Heart right ventricle (tissue), 16 donors: ENCODE measurements around the gene SRCAP. TPM values are rescaled to one million over a fixed set of nuclear protein-coding genes. Genes with fewer than 3 reads are reported as not detected.

Source experiments
- ATAC-seq, 8 donors: fragments of 200-7000 bp; cut with Tn5 transposase; one replicate each; pipeline ENCODE4 v1.9.1; 2020; ENCODE audit warnings: mild to moderate bottlenecking in 8 of 8, moderate library complexity in 8 of 8, moderate number of reproducible peaks in 1 of 8
- DNase-seq, 2 donors: peaks; one replicate each; pipeline ENCODE4 v3.0.0-alpha.2; 2020
- H3K27ac ChIP-seq, 10 donors: fragments of 200-600 bp; sonication (generic) in 2 of 10; one replicate each; pipeline versions ENCODE4 v1.5.0 to v1.8.0; 2020 to 2022; ENCODE audit warnings: mild to moderate bottlenecking in 3 of 10
- H3K27me3 ChIP-seq, 7 donors: fragments of 200-600 bp; one replicate each; pipeline ENCODE4 v1.8.0; 2021 to 2022; ENCODE audit warnings: mild to moderate bottlenecking in 2 of 7
- H3K36me3 ChIP-seq, 9 donors: fragments of 200-600 bp; sonication (generic) in 1 of 9; one replicate each; pipeline versions ENCODE4 v1.5.0 to v1.8.0; 2020 to 2022; ENCODE audit warnings: mild to moderate bottlenecking in 2 of 9
- H3K4me1 ChIP-seq, 9 donors: fragments of 200-600 bp; sonication (generic) in 1 of 9; one replicate each; pipeline versions ENCODE4 v1.5.0 to v1.8.0; 2020 to 2022; ENCODE audit warnings: mild to moderate bottlenecking in 4 of 9
- H3K4me3 ChIP-seq, 10 donors: fragments of 200-600 bp; sonication (generic) in 2 of 10; one replicate each; pipeline versions ENCODE4 v1.5.0 to v1.8.0; 2020 to 2022; ENCODE audit warnings: mild to moderate bottlenecking in 7 of 10, moderate library complexity in 2 of 10
- H3K9me3 ChIP-seq, 11 donors: fragments of 200-600 bp in 10 of 11; sonication (generic) in 2 of 11; one replicate each; pipeline versions ENCODE4 v1.5.0 to v1.8.0; 2013 to 2022; ENCODE audit warnings: mild to moderate bottlenecking in 2 of 11, control low read depth in 1 of 11, moderate library complexity in 1 of 11
- CTCF ChIP-seq, 9 donors: fragments of 200-600 bp; sonication (generic) in 2 of 9; IDR thresholded peaks; one replicate each; pipeline versions ENCODE4 v1.5.0 to v1.8.0; 2021 to 2022; ENCODE audit warnings: antibody characterized with exemption in 9 of 9, mild to moderate bottlenecking in 5 of 9, moderate library complexity in 1 of 9
- WGBS, 2 donors: extraction: QIAGEN DNeasy Blood & Tissue Kit; methylation state at CpG; one replicate each; pipeline ENCODE4 v1.1.7; 2013; ENCODE audit warnings: inconsistent platforms in 1 of 2; 5-methylcytosine and 5-hydroxymethylcytosine counted together
- intact Hi-C, 10 donors: fragments of 100-400 bp; cut with DNase I; formaldehyde crosslinking; loops; one replicate each; pipeline versions ENCODE4 v1.11.1 to v1.14.2; 2022
- polyA plus RNA-seq, 2 donors: library from polyadenylated mRNA; stranded (reverse); fragments of 200-250 nt; gene quantifications; one replicate each; pipeline ENCODE4 v1.2.3, GENCODE V29; 2013
- total RNA-seq, 10 donors: library from RNA; stranded (reverse); fragmentation: NEBNext Ultra II Directional in 3 of 10; extraction: Animal tissue kit (Norgen Biotek cat#: 25700) in 3 of 10; gene quantifications; one replicate each; pipeline versions ENCODE4 v1.2.1 to v1.2.4, GENCODE V29; 2021 to 2023
- donor health status: Arrhythmogenic right ventricular cardiomyopathy.
- donor health status: ischemic (EF 13 %, LVEDD 7.1; RV severe dilation, severe dysfunction).
- donor health status: healthy with polysubstance abuse.
- donor health status: DM: no; HTN: yes; CAD: no.
- donor health status: DM: no; HTN: no; CAD: no.
- donor health status: ischemic (EF 25% LVEDD 6.9; RV normal size, moderate dysfunction).
- donor health status: ischemic (EF 25% LVEDD 5.7; RV mildly dilated, moderate dysfunction).
- donor health status: healthy.
- donor health status: DM: yes; HTN: yes; CAD: no.
- donor health status: Ischemic cardiomyopathy.
- donor health status: ischemic (EF 35%, LVEDD 5.7; RV mildly dilated, moderate dysfunction).
- donor health status: nonischemic (EF 11% LVEDD 7.7; RV severe dilation, severe dysfunction).
- donor health status: DM: yes; HTN: yes; CAD: no.
- donor health status: PGD.
- donor health status: ischemic (EF 29% LVEDD 5.4; RV normal size, mild dysfunction).
- donor health status: nonischemic (EF 23%, LVEDD 6.1; RV moderate dilation, normal function).

SRCAP gene
- total and polyA plus RNA-seq, 12 donors: 2.6 to 60.6 (median 45.4) TPM

DNA sequence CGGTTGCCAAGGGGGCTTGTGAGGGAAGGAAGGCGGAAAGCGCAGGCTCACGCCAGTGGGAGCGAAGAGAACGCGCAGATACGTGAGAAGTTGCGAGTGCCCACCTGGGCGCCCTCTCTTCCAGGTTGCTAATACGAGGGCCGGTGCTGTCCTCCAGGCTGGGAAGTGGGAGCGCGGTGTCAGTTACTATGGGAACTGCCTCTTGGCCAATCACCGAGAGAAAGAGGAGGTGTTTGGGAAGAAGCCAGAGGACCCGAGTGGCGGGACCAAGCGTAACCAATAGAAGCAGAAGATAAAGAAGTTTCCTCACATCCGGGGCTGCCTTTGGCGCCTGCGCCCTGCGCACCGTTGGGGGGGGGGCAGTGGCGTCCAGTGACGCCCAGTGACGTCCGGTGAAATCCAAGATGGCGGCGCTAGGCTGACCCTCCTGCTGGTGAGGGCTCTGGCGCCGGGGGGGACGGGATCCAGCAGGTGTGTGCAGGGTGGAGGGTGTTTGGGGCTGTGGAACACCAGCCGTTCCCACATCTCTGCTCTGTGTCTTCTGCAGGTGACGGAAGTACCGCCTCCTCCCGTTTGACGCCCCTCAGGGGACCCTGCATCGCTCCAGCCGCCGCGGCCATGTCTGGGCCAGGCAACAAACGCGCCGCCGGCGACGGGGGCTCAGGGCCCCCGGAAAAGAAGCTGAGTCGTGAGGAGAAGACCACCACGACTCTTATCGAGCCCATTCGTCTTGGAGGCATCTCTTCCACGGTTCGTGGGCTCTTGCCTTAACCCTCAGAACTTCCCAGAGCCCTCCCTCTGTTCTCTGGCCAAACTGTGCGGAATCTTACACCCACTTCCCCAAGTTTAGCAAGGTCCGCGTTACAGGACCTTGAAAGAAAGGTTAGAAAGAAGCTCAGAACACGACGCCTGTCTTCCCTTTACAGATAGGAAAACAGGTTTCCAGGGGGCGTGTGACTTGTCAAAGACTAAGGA lies 63.2 kb downstream of the SRCAP start, which contains the start of the genes CFAP119 and RNF40:
CFAP119 (minus strand) TSS at position 135 of the 975 bp plus-strand sequence. CDS start 314 bp downstream, outside the sequence.
RNF40 (plus strand) TSS at position 395 of the 975 bp plus-strand sequence; CDS start at position 619, 224 bp downstream.
- Histone ChIP-seq H3K9me3 (no peaks in the 10 kb centered on the region), H3K4me1 (peaks cover 17 to 55% (median 41%) of the 10 kb centered on the region in 9 donors), H3K27ac (peak within 1 kb of the TSS; percentile 77 to 97 (median 93)), H3K4me3 (peak within 1 kb of the TSS; percentile 84 to 94 (median 90)), H3K36me3 (peaks cover 0 to 65% (median 33%) of the 10 kb centered on the region in 9 donors), H3K27me3 (no peaks in the 10 kb centered on the region)
- intact Hi-C loops: loop anchor here in 1 of 10 donors (10.0 kb wide), 1 partner anchor 57 kb away; no protein-coding TSS in a partner anchor
- peak; percentile 93 to 99 (median 98) for ATAC-seq
- 0% methylated on average over 54 to 60 of the region's 60 CpGs for WGBS, 2 donors
- peak; percentile 95 to 98 for DNase-seq
- TF ChIP-seq CTCF (IDR thresholded peaks at IDR 0.05): no peak

DNA sequence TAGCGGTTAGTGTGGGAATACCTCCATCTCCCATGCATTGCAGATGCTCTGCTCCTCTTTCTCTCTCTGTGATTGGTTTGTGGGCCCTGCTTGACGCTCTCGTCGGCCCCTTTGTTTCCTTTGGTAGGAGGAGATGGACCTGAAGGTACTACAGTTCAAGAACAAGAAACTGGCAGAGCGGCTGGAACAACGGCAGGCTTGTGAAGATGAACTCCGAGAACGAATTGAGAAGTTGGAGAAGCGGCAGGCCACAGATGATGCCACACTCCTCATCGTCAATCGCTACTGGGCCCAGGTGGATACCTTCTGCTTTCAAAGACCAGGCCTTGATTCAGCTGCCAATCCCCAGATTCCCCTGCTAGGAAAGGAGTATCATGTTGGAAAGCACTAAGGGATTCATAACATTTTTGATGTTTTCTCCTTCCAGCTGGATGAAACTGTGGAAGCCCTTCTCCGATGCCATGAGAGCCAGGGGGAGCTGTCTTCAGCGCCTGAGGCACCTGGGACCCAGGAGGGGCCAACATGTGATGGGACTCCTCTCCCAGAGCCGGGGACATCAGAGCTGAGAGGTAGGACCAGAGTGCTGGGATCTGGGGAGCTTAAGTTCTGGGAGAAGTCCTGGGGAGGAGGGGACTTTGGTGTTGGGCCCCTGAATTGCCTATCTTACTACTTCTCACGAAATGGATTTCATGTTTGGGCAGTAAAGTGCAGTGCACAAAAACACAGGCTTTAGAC lies 64.2 kb downstream of the SRCAP start:
- whole genome bisulfite sequencing, 2 donors: 62 to 63% methylated on average over 15 of the region's 15 CpGs
- Histone ChIP-seq H3K27me3 (no peaks in the 10 kb centered on the region), H3K9me3 (no peaks in the 10 kb centered on the region), H3K4me1 (peaks cover 17 to 64% (median 46%) of the 10 kb centered on the region in 9 donors), H3K36me3 (peaks cover 3 to 67% (median 39%) of the 10 kb centered on the region in 9 donors), H3K4me3 (peak overlapping the region; percentile 84 to 94 (median 90)), H3K27ac (peak overlapping the region in 8 of 10 donors; percentile 88 to 97 (median 94))
- ATAC-seq (no peak), DNase-seq (no peak)
- intact Hi-C loops: loop anchor here in 1 of 10 donors (10.0 kb wide), 1 partner anchor 58 kb away; no protein-coding TSS in a partner anchor
- no peak for TF ChIP-seq CTCF (IDR thresholded peaks at IDR 0.05)

DNA sequence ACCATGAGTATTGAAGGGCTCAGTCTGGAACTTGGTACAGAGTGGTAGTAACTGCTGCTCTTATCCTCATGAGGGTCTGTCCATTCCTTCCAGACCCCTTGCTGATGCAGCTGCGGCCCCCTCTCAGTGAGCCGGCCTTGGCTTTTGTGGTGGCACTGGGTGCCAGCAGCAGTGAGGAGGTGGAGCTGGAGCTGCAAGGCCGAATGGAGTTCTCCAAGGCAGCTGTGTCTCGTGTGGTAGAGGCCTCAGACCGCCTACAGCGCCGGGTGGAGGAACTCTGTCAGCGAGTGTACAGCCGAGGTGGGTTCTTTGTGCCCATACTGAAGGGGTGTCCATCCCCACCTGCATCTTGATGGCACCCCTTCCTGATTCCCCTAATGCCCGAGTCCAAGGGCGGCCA lies 65.1 kb downstream of the SRCAP start:
- no peaks in the 10 kb centered on the region for H3K27me3 ChIP-seq
- WGBS, 2 donors: 90 to 93% methylated on average over 11 of the region's 11 CpGs
- peak overlapping the region in 1 of 10 donors; percentile 84 for H3K4me3 ChIP-seq
- no peaks in the 10 kb centered on the region for H3K9me3 ChIP-seq
- ATAC-seq: no peak
- TF ChIP-seq CTCF (IDR thresholded peaks at IDR 0.05): no peak
- no peak for DNase-seq
- H3K4me1 ChIP-seq: peaks cover 17 to 65% (median 46%) of the 10 kb centered on the region in 9 donors
- no peak overlapping the region for H3K27ac ChIP-seq
- peaks cover 6 to 67% (median 49%) of the 10 kb centered on the region in 9 donors for H3K36me3 ChIP-seq
- intact Hi-C loops: loop anchor here in 1 of 10 donors (10.0 kb wide), 1 partner anchor 59 kb away; no protein-coding TSS in a partner anchor
